AG20443 (cell line): ENCODE measurements around the gene SLC45A2.
"Not testable (repeated sequence)": the region's sequence is repeated elsewhere in the genome, so short reads cannot be mapped to it uniquely, and the experiment has no call there.

Experiments used
- DNase-seq: peaks from one replicate; pipeline ENCODE4 v3.0.0; 2012; ENCODE audit warnings: low spot score, mixed read lengths

Gene SLC45A2

GRCh38 chr5:33929925-33930690 is 54.4 kb downstream of the SLC45A2 start:
- DNase-seq: peak; percentile 40

GRCh38 chr5:33928283-33928682 is 56.2 kb downstream of the SLC45A2 start:
- DNase-seq: no peak

GRCh38 chr5:33927685-33928084 is 56.8 kb downstream of the SLC45A2 start:
- no peak for DNase-seq

GRCh38 chr5:33925278-33925677 is 59.2 kb downstream of the SLC45A2 start:
- no peak for DNase-seq

- DNase-seq: no peak
Observed at GRCh38 chr5:33921002-33921401, 63.5 kb downstream of the SLC45A2 start.

- not testable (repeated sequence) for DNase-seq
Observed at GRCh38 chr5:33914844-33915243, 69.6 kb downstream of the SLC45A2 start.

- not testable (repeated sequence) for DNase-seq
Observed at GRCh38 chr5:33906248-33906647, 78.2 kb downstream of the SLC45A2 start.

GRCh38 chr5:33905381-33905780 is 79.1 kb downstream of the SLC45A2 start:
- DNase-seq: no peak

GRCh38 chr5:33903118-33903517 is 81.4 kb downstream of the SLC45A2 start:
- no peak for DNase-seq

GRCh38 chr5:33901156-33901555 is 83.3 kb downstream of the SLC45A2 start:
- DNase-seq: no peak
